Smooth muscle cell (in vitro differentiated cells): ENCODE measurements around the gene PUSL1. TPM values are rescaled to one million over a fixed set of nuclear protein-coding genes. Genes with fewer than 3 reads are reported as not detected.

Experiments
- DNase-seq: peaks from one replicate; lab custom pipeline; 2025; ENCODE audit not compliant: unreplicated experiment; lab: John Stamatoyannopoulos, UW
- H2AFZ ChIP-seq: fragments of 200-600 bp; sonication (generic); 2 replicates; pipeline ENCODE4 v1.6.0; 2016; ENCODE audit warnings: antibody characterized with exemption, low read depth, mild to moderate bottlenecking
- H3F3A ChIP-seq: fragments of 200-600 bp; sonication (generic); 2 replicates; pipeline ENCODE4 v1.6.0; 2017; ENCODE audit warnings: antibody characterized with exemption, low read depth
- H3K27ac ChIP-seq: fragments of 200-600 bp; sonication (generic); 2 replicates; pipeline ENCODE4 v1.5.1; 2016; ENCODE audit warnings: low read depth, mild to moderate bottlenecking
- H3K27me3 ChIP-seq: fragments of 200-600 bp; sonication (generic); 2 replicates; pipeline ENCODE4 v1.6.1; 2016; ENCODE audit warnings: low read depth, mild to moderate bottlenecking
- H3K36me3 ChIP-seq: fragments of 200-600 bp; sonication (generic); 2 replicates; pipeline ENCODE4 v1.5.1; 2016; ENCODE audit warnings: low read depth
- H3K4me1 ChIP-seq: fragments of 200-600 bp; sonication (generic); 2 replicates; pipeline ENCODE4 v1.5.1; 2016; ENCODE audit warnings: low read depth
- H3K4me2 ChIP-seq: fragments of 200-600 bp; sonication (generic); 2 replicates; pipeline ENCODE4 v1.6.0; 2016; ENCODE audit warnings: mild to moderate bottlenecking
- H3K4me3 ChIP-seq: fragments of 200-600 bp; sonication (generic); 2 replicates; pipeline ENCODE4 v1.5.1; 2016; ENCODE audit warnings: mild to moderate bottlenecking
- H3K79me2 ChIP-seq: fragments of 200-600 bp; sonication (generic); 2 replicates; pipeline ENCODE4 v1.6.0; 2016; ENCODE audit warnings: low read depth, mild to moderate bottlenecking
- H3K9ac ChIP-seq: fragments of 200-600 bp; sonication (generic); 2 replicates; pipeline ENCODE4 v1.6.0; 2016; ENCODE audit warnings: low read depth
- H3K9me3 ChIP-seq: fragments of 200-600 bp; sonication (generic); replicated peaks from 2 replicates; pipeline ENCODE4 v1.5.1; 2016; ENCODE audit warnings: low read depth
- H4K20me1 ChIP-seq: fragments of 200-600 bp; sonication (generic); 2 replicates; pipeline ENCODE4 v1.6.0; 2016; ENCODE audit warnings: low read depth
- WGBS: methylation state at CpG from one replicate; pipeline ENCODE4 v1.1.7; 2016; ENCODE audit warnings: low lambda C conversion rate; 5-methylcytosine and 5-hydroxymethylcytosine counted together
- polyA plus RNA-seq: library from polyadenylated mRNA; unstranded; fragments of >200 nt; fragmentation: Nextera tagmentation; extraction: Ambion mirVana; gene quantifications from 2 replicates; pipeline ENCODE4 v1.2.1, GENCODE V29; 2016
- total RNA-seq: library from RNA; depleted of rRNA; stranded (reverse); fragments of >200 nt; gene quantifications from 2 replicates; pipeline ENCODE4 v1.2.3, GENCODE V29; 2014
- TF ChIP-seq, protein P1 (sequence below): fragments of 200-600 bp; sonication (generic); IDR thresholded peaks from 2 replicates; pipeline ENCODE4 v1.5.1; 2017; ENCODE audit warnings: borderline replicate concordance, mild to moderate bottlenecking, antibody characterized with exemption; ENCODE audit not compliant: insufficient read depth, poor library complexity, severe bottlenecking

Gene PUSL1
- total and polyA plus RNA-seq, 2 experiments from 2014 or later, result 16.7 to 31.4 TPM

DNA sequence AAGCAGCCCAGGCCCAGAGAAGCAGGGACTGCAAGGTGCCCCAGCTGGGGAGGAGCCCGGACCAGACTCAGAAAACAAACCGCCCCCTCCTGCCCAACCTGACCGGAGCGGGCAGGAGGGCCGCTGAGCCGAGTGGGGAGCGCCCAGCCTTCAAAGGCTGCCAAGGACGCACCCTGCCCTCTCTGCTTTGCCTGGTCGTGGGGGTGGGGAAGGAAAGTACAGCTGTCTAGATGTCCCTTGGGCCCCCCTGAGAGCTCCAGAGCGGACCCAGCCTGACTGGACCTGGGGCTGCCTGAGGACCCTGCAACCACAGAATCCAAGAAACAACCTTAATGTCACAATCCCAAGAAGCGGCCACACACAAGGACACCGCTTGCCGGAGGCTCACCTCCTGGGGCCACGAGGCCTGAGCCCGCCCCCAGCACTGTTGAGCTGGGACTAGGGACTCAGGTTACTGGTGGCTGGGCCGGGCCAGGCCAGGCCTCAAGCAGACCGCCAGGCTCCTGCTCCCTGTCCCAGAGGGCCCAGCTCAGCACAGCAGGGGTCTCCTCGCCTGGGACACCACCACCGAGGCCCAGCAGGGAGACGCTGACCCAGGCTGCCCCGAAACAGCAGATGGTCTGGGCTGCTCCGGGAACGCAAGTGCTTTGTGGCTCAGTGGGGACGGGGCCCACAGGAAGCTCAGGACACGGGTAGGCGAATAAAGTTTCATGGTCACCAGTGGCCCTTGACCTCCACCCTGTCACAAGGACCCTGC lies 39.4 kb downstream of the PUSL1 start:
- Histone ChIP-seq H3K27me3 (no peaks in the 10 kb centered on the region), H3F3A (peaks cover 6% of the 10 kb centered on the region), H3K4me2 (peak overlapping the region; percentile 97), H3K4me1 (peaks cover 12% of the 10 kb centered on the region), H3K27ac (peak overlapping the region; percentile 15), H2AFZ (no peak overlapping the region), H3K9ac (peak overlapping the region; percentile 47), H4K20me1 (peaks cover 71% of the 10 kb centered on the region), H3K4me3 (peak overlapping the region; percentile 72), H3K79me2 (peaks cover 57% of the 10 kb centered on the region), H3K36me3 (no peaks in the 10 kb centered on the region), H3K9me3 (no peaks in the 10 kb centered on the region)
- DNase-seq, result no peak
- TF ChIP-seq, protein P1, sequence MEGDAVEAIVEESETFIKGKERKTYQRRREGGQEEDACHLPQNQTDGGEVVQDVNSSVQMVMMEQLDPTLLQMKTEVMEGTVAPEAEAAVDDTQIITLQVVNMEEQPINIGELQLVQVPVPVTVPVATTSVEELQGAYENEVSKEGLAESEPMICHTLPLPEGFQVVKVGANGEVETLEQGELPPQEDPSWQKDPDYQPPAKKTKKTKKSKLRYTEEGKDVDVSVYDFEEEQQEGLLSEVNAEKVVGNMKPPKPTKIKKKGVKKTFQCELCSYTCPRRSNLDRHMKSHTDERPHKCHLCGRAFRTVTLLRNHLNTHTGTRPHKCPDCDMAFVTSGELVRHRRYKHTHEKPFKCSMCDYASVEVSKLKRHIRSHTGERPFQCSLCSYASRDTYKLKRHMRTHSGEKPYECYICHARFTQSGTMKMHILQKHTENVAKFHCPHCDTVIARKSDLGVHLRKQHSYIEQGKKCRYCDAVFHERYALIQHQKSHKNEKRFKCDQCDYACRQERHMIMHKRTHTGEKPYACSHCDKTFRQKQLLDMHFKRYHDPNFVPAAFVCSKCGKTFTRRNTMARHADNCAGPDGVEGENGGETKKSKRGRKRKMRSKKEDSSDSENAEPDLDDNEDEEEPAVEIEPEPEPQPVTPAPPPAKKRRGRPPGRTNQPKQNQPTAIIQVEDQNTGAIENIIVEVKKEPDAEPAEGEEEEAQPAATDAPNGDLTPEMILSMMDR, result no peak
- WGBS, result 33% methylated on average over 26 of the region's 26 CpGs

DNA sequence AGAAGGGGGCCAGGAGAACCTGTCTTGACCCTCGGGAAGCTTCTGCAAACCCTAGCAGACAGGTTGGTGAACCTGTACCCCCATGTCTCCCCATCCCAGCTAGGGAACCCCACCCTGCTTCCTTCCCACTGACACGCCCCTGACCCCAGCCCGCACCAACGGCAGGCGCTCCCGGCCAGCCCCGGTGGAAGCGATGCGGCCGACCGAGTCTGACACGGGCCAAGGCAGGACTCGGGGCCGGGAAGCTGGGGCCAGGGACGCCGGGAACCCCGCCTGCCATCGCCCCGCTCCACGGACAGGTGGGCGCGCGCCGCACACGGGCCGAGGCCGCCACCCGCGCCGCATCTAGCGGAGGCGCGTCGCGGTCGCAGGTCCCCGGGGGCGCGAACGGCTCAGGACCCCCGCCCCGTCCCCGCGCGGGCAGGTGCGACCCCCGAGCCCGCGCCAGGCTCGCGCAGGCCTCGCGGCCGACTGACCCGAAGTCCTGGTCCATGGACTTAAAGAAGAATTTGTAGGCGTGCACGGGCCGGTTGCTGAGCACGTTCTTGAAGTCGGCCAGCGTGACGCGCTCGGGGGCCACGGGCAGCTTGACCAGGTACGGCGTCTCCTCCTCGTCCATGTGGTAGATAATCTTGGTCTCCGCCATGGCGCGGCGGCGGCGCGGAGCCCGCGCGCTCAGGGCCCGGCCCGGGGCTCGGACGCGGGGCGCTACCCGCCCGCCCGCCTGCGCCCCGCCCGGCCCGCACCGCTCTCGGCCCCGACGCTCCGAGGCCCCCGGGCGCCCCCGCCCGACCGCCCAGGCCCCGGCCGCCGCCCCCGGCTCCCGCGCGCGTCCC lies 40.2 kb downstream of the PUSL1 start:
- TF ChIP-seq, protein P1, result no peak
- Histone ChIP-seq H3K79me2 (peaks cover 58% of the 10 kb centered on the region), H2AFZ (no peak overlapping the region), H3F3A (peaks cover 13% of the 10 kb centered on the region), H3K27me3 (no peaks in the 10 kb centered on the region), H3K27ac (peak overlapping the region; percentile 15), H3K36me3 (no peaks in the 10 kb centered on the region), H3K4me3 (peak overlapping the region; percentile 72), H3K9me3 (no peaks in the 10 kb centered on the region), H3K4me1 (peaks cover 12% of the 10 kb centered on the region), H3K9ac (peak overlapping the region; percentile 62), H4K20me1 (peaks cover 71% of the 10 kb centered on the region), H3K4me2 (peak overlapping the region; percentile 97)
- DNase-seq, result no peak
- WGBS, result 2% methylated on average over 68 of the region's 109 CpGs

DNA sequence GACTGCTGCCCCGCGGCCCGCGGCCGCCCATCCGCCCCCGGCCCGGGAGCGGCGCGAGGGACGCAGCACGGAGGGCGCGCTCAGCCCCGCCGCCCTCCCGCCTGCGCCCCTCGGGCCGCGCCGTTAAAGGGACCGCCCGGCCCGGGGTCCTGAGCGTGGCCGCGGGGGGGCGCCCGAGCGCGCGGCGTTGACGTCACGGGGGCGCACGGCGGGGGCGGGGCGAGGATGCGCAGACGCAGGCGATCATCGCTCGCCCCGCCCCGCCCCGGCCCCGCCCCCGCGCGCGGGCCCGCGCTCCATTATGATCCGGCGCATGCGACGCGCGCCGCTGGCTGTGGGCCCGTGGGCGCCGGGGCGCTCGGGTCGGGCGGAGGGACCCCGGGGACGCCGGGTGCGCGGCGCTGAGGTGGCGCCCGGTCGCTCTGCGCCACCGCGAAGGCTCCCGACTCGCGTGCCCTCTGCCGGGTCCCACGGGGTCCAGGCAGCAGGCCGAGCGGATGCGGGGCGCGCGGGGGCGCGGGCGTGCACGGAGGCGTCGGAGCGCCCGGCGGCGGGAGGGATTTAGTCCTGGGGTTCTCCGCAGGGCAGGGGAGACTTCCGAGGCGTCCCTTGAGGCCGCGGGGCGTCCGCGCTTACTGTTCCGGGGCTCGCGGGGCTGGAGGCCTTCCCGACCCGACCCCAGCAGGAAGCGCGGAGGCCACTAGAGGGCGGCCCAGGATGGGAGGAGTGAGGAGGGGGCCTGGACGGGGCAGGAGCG lies 41.0 kb downstream of the PUSL1 start, which contains the start of gene DVL1:
TSS of gene DVL1 (minus strand) at position 163 of the 757 bp plus-strand sequence. CDS start 353 bp downstream, outside the sequence.
- H3K27me3 ChIP-seq, result no peaks in the 10 kb centered on the region
- peaks cover 21% of the 10 kb centered on the region for H3F3A ChIP-seq
- peaks cover 59% of the 10 kb centered on the region for H3K79me2 ChIP-seq
- no peaks in the 10 kb centered on the region for H3K36me3 ChIP-seq
- H2AFZ ChIP-seq, result no peak within 1 kb of the TSS
- 1% methylated on average over 36 of the region's 122 CpGs for WGBS
- H3K4me1 ChIP-seq, result peaks cover 20% of the 10 kb centered on the region
- H3K4me2 ChIP-seq, result peak within 1 kb of the TSS; percentile 97
- peak within 1 kb of the TSS; percentile 62 for H3K27ac ChIP-seq
- H3K4me3 ChIP-seq, result peak within 1 kb of the TSS; percentile 87
- H3K9ac ChIP-seq, result peak within 1 kb of the TSS; percentile 71
- TF ChIP-seq, protein P1, result peak; percentile 57
- peaks cover 71% of the 10 kb centered on the region for H4K20me1 ChIP-seq
- DNase-seq, result peak; percentile 48
- H3K9me3 ChIP-seq, result no peaks in the 10 kb centered on the region
